Astrocyte of the cerebellum (primary cell): ENCODE results near the gene ZNF248.

Source experiments
- DNase-seq: peaks from one replicate; pipeline ENCODE4 v3.0.0-alpha.2; 2011; ENCODE audit warnings: low read depth
- H3K4me3 ChIP-seq: 2 replicates; pipeline ENCODE4 v1.5.1; 2011; ENCODE audit warnings: mild to moderate bottlenecking, low read depth, low read length, moderate library complexity
- in situ Hi-C: cut with HindIII; loops from 2 replicates; pipeline ENCODE4 v1.10.0; 2017; ENCODE audit warnings: low sequenced_read_pairs
- TF ChIP-seq, protein P1 (sequence below): IDR thresholded peaks from 2 replicates; pipeline ENCODE4 v1.5.1; 2012; ENCODE audit warnings: low read length, low read depth, moderate library complexity, mild to moderate bottlenecking; ENCODE audit errors: missing control alignments

Gene ZNF248

DNA sequence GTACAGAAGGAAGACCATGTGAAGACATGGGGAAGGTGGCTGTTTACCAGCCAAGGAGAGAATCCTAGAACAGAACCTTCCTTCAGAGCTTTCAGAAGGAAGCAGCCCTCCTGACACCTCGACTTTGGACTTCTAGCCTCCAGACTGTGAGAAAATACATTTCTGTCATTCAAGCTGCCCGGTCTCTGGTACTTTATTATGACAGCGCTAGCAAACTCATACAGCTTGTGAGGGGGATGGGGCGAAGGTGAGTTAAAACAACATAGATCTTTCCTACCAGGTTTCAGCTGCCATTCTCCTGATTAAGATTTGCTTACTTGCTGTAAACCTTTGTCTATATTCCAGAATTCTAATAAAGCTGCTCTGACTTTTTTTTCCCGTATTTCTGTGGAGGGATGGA is 14.9 kb upstream of the ZNF248 start:
- TF ChIP-seq, protein P1, sequence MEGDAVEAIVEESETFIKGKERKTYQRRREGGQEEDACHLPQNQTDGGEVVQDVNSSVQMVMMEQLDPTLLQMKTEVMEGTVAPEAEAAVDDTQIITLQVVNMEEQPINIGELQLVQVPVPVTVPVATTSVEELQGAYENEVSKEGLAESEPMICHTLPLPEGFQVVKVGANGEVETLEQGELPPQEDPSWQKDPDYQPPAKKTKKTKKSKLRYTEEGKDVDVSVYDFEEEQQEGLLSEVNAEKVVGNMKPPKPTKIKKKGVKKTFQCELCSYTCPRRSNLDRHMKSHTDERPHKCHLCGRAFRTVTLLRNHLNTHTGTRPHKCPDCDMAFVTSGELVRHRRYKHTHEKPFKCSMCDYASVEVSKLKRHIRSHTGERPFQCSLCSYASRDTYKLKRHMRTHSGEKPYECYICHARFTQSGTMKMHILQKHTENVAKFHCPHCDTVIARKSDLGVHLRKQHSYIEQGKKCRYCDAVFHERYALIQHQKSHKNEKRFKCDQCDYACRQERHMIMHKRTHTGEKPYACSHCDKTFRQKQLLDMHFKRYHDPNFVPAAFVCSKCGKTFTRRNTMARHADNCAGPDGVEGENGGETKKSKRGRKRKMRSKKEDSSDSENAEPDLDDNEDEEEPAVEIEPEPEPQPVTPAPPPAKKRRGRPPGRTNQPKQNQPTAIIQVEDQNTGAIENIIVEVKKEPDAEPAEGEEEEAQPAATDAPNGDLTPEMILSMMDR: no peak
- in situ Hi-C loops: no loop called here
- no peak overlapping the region for H3K4me3 ChIP-seq
- no peak for DNase-seq

DNA sequence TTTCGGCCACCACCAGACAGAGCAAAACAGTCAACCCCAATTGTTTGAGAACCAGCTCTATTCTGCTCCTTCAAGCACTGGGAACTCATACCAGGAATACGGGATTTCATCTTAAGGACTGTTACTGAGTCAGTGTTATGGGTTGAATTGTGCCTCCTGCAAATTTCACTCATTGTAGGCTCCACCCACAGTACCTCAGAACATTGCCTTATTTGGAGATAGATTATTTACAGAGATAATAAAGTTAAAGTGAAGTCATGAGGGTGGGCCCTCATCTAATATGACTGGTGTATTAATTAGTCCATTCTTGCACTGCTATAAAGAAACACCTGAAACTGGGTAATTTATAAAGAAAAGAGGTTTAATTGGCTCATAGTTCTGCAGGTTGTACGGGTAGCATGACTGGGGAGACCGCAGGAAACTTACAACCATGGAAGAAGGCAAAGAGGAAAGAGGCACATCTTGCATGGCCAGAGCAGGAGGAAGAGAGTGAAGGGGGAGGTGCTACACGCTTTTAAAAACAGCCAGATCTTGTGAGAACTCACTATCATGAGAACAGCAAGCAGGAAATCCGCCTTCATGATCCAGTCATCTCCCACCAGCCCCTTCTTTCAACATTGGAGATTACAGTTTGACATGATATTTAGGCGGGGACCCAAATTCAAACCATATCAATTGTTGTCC is 14.3 kb upstream of the ZNF248 start:
- no peak for DNase-seq
- in situ Hi-C loops: no loop called here
- TF ChIP-seq, protein P1: no peak
- H3K4me3 ChIP-seq: no peak overlapping the region

DNA sequence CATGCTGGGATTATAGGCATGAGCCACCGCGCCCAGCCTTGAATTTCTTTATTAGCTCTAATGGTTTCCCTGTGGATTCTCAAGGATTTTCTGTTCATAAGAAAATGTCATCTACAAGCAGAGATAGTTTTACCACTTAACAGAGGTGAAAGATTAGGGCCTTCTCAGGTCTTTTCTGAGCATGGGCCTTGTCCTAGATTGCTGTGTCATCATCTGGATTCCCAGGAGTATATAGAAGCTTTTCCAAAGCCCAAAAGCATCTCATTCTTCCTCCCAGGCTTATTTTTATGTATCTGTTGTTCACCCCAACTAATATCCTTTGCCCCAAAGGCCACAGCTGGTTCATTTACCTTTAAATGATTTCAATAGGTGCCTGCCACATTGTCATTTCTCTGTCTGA is 13.7 kb upstream of the ZNF248 start:
- no peak overlapping the region for H3K4me3 ChIP-seq
- TF ChIP-seq, protein P1: no peak
- DNase-seq: no peak
- in situ Hi-C loops: no loop called here

DNA sequence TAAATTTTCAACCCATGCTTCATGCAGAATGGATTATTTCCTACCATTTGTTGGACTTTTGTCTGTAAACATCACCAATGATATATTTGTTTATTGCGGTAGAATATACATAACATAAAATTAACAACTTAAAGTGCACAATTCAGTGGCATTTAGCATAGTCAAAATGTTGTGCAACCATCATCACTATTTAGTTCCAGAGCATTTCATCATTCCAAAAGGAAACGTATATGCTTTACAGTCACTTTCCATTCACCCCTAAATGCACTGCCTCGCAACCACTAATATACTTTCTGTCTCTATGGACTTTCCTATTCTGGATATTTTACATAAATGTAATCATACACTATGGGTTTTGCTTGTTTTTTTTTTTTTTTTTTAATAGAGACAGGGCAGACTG is 11.4 kb upstream of the ZNF248 start:
- in situ Hi-C loops: no loop called here
- H3K4me3 ChIP-seq: no peak overlapping the region
- TF ChIP-seq, protein P1: no peak
- DNase-seq: no peak

DNA sequence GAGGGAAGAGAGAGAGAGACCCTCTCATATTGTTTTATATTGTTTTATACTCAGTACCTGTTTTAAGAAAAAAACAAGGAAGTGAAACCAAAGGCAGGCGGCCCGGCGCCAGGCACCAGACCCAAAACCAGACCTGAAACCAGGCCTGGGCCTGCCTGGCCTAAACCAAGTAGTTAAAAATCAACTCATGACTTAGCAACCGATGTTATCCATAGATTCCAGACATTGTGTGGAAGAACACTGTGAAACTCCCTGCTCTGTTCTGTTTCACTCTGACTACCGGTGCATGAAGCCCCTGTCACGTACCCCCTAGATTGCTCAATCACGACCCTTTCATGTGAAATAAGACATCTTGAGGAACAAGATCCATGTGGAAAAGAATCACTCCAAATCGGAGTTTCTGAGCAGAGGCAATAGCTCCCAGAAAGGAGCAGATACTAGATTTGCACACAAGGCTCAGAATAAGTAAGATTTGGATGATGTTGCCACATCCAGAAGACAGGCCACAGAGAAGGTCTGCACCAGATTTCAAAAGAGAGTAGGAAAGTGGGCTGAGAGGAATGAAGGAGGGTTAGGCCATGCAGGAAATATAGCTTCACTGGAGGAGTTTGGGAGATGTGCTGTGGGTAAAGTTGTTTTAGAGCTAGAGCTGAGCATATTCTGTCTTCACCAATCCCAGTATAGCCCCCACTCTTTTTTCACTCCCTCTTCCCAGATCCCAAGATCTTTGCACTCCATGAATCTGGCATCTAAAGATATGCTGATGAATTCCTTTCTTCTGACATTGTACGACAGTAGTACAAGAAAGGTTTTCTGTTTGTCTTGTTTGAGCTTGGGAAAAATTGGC is 8.8 kb upstream of the ZNF248 start:
- DNase-seq: no peak
- TF ChIP-seq, protein P1: no peak

DNA sequence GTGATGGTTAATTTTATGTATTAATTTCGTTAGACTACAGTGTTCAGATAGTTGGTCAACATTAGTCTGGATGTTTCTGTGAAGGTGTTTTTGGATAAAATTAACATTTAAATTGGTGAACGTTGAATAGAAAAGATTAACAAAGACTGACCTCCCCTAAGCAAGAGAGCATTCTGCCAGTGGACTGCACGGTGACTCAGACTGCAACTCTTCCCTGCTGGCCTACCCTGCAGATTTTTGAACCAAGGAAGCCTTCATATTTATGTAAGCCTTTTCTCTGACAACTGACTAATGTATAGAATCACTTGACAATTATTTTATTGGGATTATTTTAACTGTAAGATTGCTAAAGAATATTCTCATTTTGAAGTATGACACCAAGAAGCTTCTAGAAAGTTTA is 7.9 kb upstream of the ZNF248 start:
- H3K4me3 ChIP-seq: no peak overlapping the region
- in situ Hi-C loops: no loop called here

More for the DNA sequence above, 8.8 kb upstream of the ZNF248 start:
- in situ Hi-C loops: no loop called here
- H3K4me3 ChIP-seq: no peak overlapping the region

More for the DNA sequence above, 7.9 kb upstream of the ZNF248 start:
- TF ChIP-seq, protein P1: no peak
- no peak for DNase-seq
